Stomach (tissue), 9 donors: ENCODE data around the gene GNAS. TPM values are rescaled to one million over a fixed set of nuclear protein-coding genes. Genes with fewer than 3 reads are reported as not detected.

Experiments
- DNase-seq, 2 donors: peaks; one replicate each; pipeline versions ENCODE4 v3.0.0 to v3.0.0-alpha.2; 2013 to 2019
- H3K27ac ChIP-seq, 5 donors: fragments of 200-600 bp in 4 of 5; sonication (generic) in 4 of 5; one replicate each; pipeline ENCODE4 v1.5.1; 2013 to 2019; ENCODE audit warnings: mild to moderate bottlenecking in 1 of 5, moderate library complexity in 1 of 5
- H3K27me3 ChIP-seq, 3 donors: fragments of 200-600 bp; sonication (generic); one replicate each; pipeline ENCODE4 v1.5.1; 2017 to 2019; ENCODE audit warnings: mixed run types in 1 of 3
- H3K36me3 ChIP-seq, 4 donors: fragments of 200-600 bp; sonication (generic); 1 replicate in 3 of 4; 2 replicates in 1 of 4; pipeline ENCODE4 v1.5.1; 2016 to 2019
- H3K4me1 ChIP-seq, 4 donors: fragments of 200-600 bp; sonication (generic); one replicate each; pipeline ENCODE4 v1.5.1; 2016 to 2019
- H3K4me3 ChIP-seq, 4 donors: fragments of 200-600 bp; sonication (generic) in 3 of 4; one replicate each; pipeline ENCODE4 v1.5.1; 2016 to 2019; ENCODE audit warnings: mild to moderate bottlenecking in 1 of 4
- H3K9me3 ChIP-seq, 4 donors: fragments of 200-600 bp; sonication (generic); one replicate each; pipeline ENCODE4 v1.5.1; 2016 to 2019
- CTCF ChIP-seq, 7 experiments: fragments of 450-650 bp in 4 of 7; fragments of 200-600 bp in 3 of 7; sonication (generic) in 3 of 7; IDR thresholded peaks; one replicate each; pipeline ENCODE4 v1.5.1; 2016 to 2019; ENCODE audit warnings: antibody characterized with exemption in 7 of 7, control low read depth in 2 of 7, mild to moderate bottlenecking in 1 of 7
- EP300 ChIP-seq: sonication (generic); formaldehyde crosslinking; IDR thresholded peaks from one replicate; pipeline ENCODE4 v1.6.1; 2017; ENCODE audit warnings: antibody characterized with exemption
- POLR2A ChIP-seq, 4 donors: fragments of 450-650 bp; IDR thresholded peaks; one replicate each; pipeline ENCODE4 v1.6.1; 2016; ENCODE audit warnings: antibody characterized with exemption in 4 of 4, control low read depth in 2 of 4, mild to moderate bottlenecking in 1 of 4, moderate library complexity in 1 of 4
- POLR2AphosphoS5 ChIP-seq, 3 donors: sonication (generic); formaldehyde crosslinking; IDR thresholded peaks; one replicate each; pipeline ENCODE4 v1.6.1; 2016; ENCODE audit warnings: antibody characterized with exemption in 3 of 3
- WGBS, 5 donors: extraction: QIAGEN DNeasy Blood & Tissue Kit in 3 of 5; methylation state at CpG; one replicate each; pipeline versions ENCODE4 v1.1.5 to v1.1.7; 2013 to 2018; 5-methylcytosine and 5-hydroxymethylcytosine counted together
- intact Hi-C: fragments of 100-400 bp; cut with DNase I; formaldehyde crosslinking; loops from one replicate; pipeline ENCODE4 v1.15.1; 2023; ENCODE audit warnings: low total_unique reads
- polyA plus RNA-seq, 3 donors: library from polyadenylated mRNA; stranded (reverse); fragments of 200-250 nt; gene quantifications; one replicate each; pipeline ENCODE4 v1.2.3, GENCODE V29; 2013
- total RNA-seq, 5 donors: library from RNA; depleted of rRNA; stranded (reverse); fragments of >200 nt; gene quantifications; one replicate each; pipeline versions ENCODE4 v1.1.0 to v1.2.3, GENCODE V29; 2014 to 2016
- donor health status: healthy with polysubstance abuse.
- donor health status: Bipolar disorder and iron deficiency.
- donor health status: healthy.

Gene GNAS
- total and polyA plus RNA-seq, 8 donors: 306 to 1,010 (median 704) TPM

GRCh38 chr20:58850693-58851174 is 1.8 kb upstream of the GNAS start, which contains the start of gene GNAS-AS1:
GNAS-AS1 (minus strand) TSS chr20:58850902.
- peak within 1 kb of the TSS; percentile 30 to 41 (median 37) for H3K4me3 ChIP-seq
- H3K27ac ChIP-seq: no peak within 1 kb of the TSS
- H3K36me3 ChIP-seq: no peaks in the 10 kb centered on the region
- 43 to 83% (median 55%) methylated on average over 4 to 25 of the region's 25 CpGs for WGBS, 5 donors
- no peaks in the 10 kb centered on the region for H3K9me3 ChIP-seq
- H3K27me3 ChIP-seq: peaks cover 8 to 98% (median 58%) of the 10 kb centered on the region in 3 donors
- DNase-seq: peak; percentile 47 to 93
- intact Hi-C loops: no loop called here
- peaks cover 13 to 41% (median 28%) of the 10 kb centered on the region in 4 donors for H3K4me1 ChIP-seq
- TF ChIP-seq CTCF (IDR thresholded peaks at IDR 0.05) (no peak), POLR2AphosphoS5 (IDR thresholded peaks at IDR 0.05) (no peak), POLR2A (IDR thresholded peaks at IDR 0.05) (no peak), EP300 (no peak)

DNA sequence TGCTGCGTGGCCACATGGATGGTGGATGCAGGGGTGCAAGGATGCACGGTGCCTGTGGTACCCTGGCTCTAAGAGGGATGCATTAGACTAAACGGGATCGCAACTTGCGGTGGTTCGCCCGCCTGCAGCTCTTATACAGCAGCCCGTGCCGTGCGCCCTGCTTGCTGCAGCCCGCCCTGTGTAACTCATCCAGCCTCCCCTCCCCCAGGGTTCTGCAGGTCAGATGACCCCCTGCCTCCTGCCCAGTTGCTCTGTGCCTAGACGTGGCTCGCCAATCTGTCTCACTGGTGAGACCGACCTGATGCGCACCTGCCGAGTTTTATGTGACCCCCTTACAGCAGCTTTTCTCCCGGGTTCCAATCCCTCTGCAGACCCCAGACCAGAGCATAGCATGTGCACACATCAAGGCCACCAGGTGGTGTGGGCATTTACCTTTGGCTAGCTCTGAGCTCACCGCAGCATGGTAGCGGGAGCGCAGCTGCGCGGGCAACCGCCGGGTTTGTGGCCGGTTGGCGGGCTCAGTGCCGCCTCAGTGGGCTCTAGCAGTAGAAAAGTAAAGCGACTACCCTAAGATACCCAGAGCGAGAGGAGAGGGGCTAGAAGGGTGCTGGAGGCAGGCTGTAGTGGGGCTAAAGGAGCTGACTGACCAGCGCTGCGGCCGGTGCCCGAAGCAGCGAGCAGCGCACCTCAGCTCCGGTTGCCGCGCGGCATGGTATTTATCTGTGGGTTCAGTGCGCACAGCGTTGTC is 1.1 kb upstream of the GNAS start:
- peaks cover 8 to 99% (median 60%) of the 10 kb centered on the region in 3 donors for H3K27me3 ChIP-seq
- no peaks in the 10 kb centered on the region for H3K36me3 ChIP-seq
- H3K4me3 ChIP-seq: peak overlapping the region; percentile 30 to 41 (median 37)
- H3K4me1 ChIP-seq: peaks cover 15 to 45% (median 30%) of the 10 kb centered on the region in 4 donors
- intact Hi-C loops: no loop called here
- no peaks in the 10 kb centered on the region for H3K9me3 ChIP-seq
- no peak overlapping the region for H3K27ac ChIP-seq
- no peak for TF ChIP-seq POLR2A (IDR thresholded peaks at IDR 0.05)
- no peak for TF ChIP-seq CTCF (IDR thresholded peaks at IDR 0.05)
- TF ChIP-seq POLR2AphosphoS5 (IDR thresholded peaks at IDR 0.05): no peak
- TF ChIP-seq EP300: no peak
- 42 to 61% (median 46%) methylated on average over 30 to 41 of the region's 41 CpGs for WGBS, 5 donors
- DNase-seq: no peak

- TF ChIP-seq POLR2AphosphoS5 (IDR thresholded peaks at IDR 0.05) (no peak), POLR2A (IDR thresholded peaks at IDR 0.05) (no peak), EP300 (no peak), CTCF (IDR thresholded peaks at IDR 0.05) (no peak)
- WGBS, 5 donors: 26 to 48% (median 38%) methylated on average over 20 to 23 of the region's 23 CpGs
- no peaks in the 10 kb centered on the region for H3K36me3 ChIP-seq
- H3K27me3 ChIP-seq: peaks cover 8 to 97% (median 60%) of the 10 kb centered on the region in 3 donors
- H3K9me3 ChIP-seq: no peaks in the 10 kb centered on the region
- peak overlapping the region; percentile 25 to 41 (median 37) for H3K4me3 ChIP-seq
- no peak overlapping the region for H3K27ac ChIP-seq
- DNase-seq: no peak
- H3K4me1 ChIP-seq: peaks cover 15 to 45% (median 30%) of the 10 kb centered on the region in 4 donors
- intact Hi-C loops: no loop called here
Observed at GRCh38 chr20:58851969-58852458, 502 bp upstream of the GNAS start.

DNA sequence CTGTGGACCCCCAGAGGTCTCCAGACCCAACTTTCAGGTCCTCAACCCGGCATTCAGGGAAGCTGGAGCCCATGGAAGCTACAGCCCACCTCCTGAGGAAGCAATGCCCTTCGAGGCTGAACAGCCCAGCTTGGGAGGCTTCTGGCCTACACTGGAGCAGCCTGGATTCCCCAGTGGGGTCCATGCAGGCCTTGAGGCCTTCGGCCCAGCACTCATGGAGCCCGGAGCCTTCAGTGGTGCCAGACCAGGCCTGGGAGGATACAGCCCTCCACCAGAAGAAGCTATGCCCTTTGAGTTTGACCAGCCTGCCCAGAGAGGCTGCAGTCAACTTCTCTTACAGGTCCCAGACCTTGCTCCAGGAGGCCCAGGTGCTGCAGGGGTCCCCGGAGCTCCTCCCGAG is 950 bp downstream of the GNAS start:
- 70 to 79% (median 74%) methylated on average over 3 to 6 of the region's 6 CpGs for WGBS, 5 donors
- H3K9me3 ChIP-seq: no peaks in the 10 kb centered on the region
- no peak overlapping the region for H3K4me3 ChIP-seq
- H3K27ac ChIP-seq: no peak overlapping the region
- no peak for TF ChIP-seq POLR2AphosphoS5 (IDR thresholded peaks at IDR 0.05)
- no peak for TF ChIP-seq POLR2A (IDR thresholded peaks at IDR 0.05)
- no peak for TF ChIP-seq EP300
- no peak for TF ChIP-seq CTCF (IDR thresholded peaks at IDR 0.05)
- intact Hi-C loops: no loop called here
- no peak for DNase-seq
- no peaks in the 10 kb centered on the region for H3K36me3 ChIP-seq
- peaks cover 8 to 92% (median 63%) of the 10 kb centered on the region in 3 donors for H3K27me3 ChIP-seq
- H3K4me1 ChIP-seq: peaks cover 15 to 45% (median 30%) of the 10 kb centered on the region in 4 donors
